Measurements from ENCODE around the gene TMCC3.

GRCh38 chr12:94637390-94638113 lies 12.8 kb downstream of the TMCC3 start:
- TF ChIP-seq, protein P1, sequence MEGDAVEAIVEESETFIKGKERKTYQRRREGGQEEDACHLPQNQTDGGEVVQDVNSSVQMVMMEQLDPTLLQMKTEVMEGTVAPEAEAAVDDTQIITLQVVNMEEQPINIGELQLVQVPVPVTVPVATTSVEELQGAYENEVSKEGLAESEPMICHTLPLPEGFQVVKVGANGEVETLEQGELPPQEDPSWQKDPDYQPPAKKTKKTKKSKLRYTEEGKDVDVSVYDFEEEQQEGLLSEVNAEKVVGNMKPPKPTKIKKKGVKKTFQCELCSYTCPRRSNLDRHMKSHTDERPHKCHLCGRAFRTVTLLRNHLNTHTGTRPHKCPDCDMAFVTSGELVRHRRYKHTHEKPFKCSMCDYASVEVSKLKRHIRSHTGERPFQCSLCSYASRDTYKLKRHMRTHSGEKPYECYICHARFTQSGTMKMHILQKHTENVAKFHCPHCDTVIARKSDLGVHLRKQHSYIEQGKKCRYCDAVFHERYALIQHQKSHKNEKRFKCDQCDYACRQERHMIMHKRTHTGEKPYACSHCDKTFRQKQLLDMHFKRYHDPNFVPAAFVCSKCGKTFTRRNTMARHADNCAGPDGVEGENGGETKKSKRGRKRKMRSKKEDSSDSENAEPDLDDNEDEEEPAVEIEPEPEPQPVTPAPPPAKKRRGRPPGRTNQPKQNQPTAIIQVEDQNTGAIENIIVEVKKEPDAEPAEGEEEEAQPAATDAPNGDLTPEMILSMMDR (IDR thresholded peaks at IDR 0.05), result no peak
- TF ChIP-seq POLR2A (IDR thresholded peaks at IDR 0.05), result no peak
